ENCODE measurements around the gene PTPN12. TPM values are rescaled to one million over a fixed set of nuclear protein-coding genes. Genes with fewer than 3 reads are reported as not detected.

PTPN12 gene
- polyA plus RNA-seq, 1 donor from 2014 or later: 49.5 TPM

- no peak overlapping the region for H3K4me3 ChIP-seq (ENCODE audit: low read length)
- H3F3A ChIP-seq (ENCODE audit: insufficient read depth, low read length, poor library complexity, severe bottlenecking): no peaks in the 10 kb centered on the region
- H3K36me3 ChIP-seq (ENCODE audit: insufficient read depth, low read length): no peaks in the 10 kb centered on the region
- H3K9ac ChIP-seq (ENCODE audit: low read length): no peak overlapping the region
- H3K27me3 ChIP-seq (ENCODE audit: insufficient read depth, low read depth, low read length): no peaks in the 10 kb centered on the region
- no peak overlapping the region for H2AFZ ChIP-seq (ENCODE audit: low read depth, low read length)
- no peaks in the 10 kb centered on the region for H4K20me1 ChIP-seq (ENCODE audit: insufficient read depth)
- no peaks in the 10 kb centered on the region for H3K9me3 ChIP-seq (ENCODE audit: low read length)
- no peak for TF ChIP-seq RAD21 (conservative IDR thresholded peaks at IDR 0.05)
- no peak for TF ChIP-seq CTCF (IDR thresholded peaks at IDR 0.05; ENCODE audit: poor library complexity, severe bottlenecking)
- TF ChIP-seq MXI1 (conservative IDR thresholded peaks at IDR 0.05; ENCODE audit: poor library complexity, severe bottlenecking): no peak
- no peak for TF ChIP-seq SMC3 (conservative IDR thresholded peaks at IDR 0.05; ENCODE audit: poor library complexity)
- TF ChIP-seq TAF1 (IDR thresholded peaks at IDR 0.05; ENCODE audit: low read depth): no peak
- no peak for TF ChIP-seq REST (IDR thresholded peaks at IDR 0.05; ENCODE audit: borderline replicate concordance)
- no peak for TF ChIP-seq EZH2 (IDR thresholded peaks at IDR 0.05; ENCODE audit: borderline replicate concordance, insufficient read depth, low read length, poor library complexity, severe bottlenecking)
- no peak for TF ChIP-seq POLR2AphosphoS5 (IDR thresholded peaks at IDR 0.05)
- TF ChIP-seq EP300 (conservative IDR thresholded peaks at IDR 0.05; ENCODE audit: poor library complexity, severe bottlenecking): no peak
- H3K79me2 ChIP-seq (replicated peaks; ENCODE audit: insufficient read depth, low read length): peaks cover 8% of the 10 kb centered on the region
- H3K27ac ChIP-seq (ENCODE audit: low read length): no peak overlapping the region
- no peak overlapping the region for H3K4me2 ChIP-seq (ENCODE audit: low read length)
- H3K9me2 ChIP-seq (ENCODE audit: insufficient read depth, low read length): no peaks in the 10 kb centered on the region
Measured at GRCh38 chr7:77576856-77577255, 39.8 kb downstream of the PTPN12 start.

- TF ChIP-seq MXI1 (conservative IDR thresholded peaks at IDR 0.05; ENCODE audit: poor library complexity, severe bottlenecking) (no peak), RAD21 (conservative IDR thresholded peaks at IDR 0.05) (no peak), SMC3 (conservative IDR thresholded peaks at IDR 0.05; ENCODE audit: poor library complexity) (no peak), EZH2 (IDR thresholded peaks at IDR 0.05; ENCODE audit: borderline replicate concordance, insufficient read depth, low read length, poor library complexity, severe bottlenecking) (no peak), REST (IDR thresholded peaks at IDR 0.05; ENCODE audit: borderline replicate concordance) (no peak), CTCF (IDR thresholded peaks at IDR 0.05; ENCODE audit: poor library complexity, severe bottlenecking) (no peak), EP300 (conservative IDR thresholded peaks at IDR 0.05; ENCODE audit: poor library complexity, severe bottlenecking) (no peak), POLR2AphosphoS5 (IDR thresholded peaks at IDR 0.05) (no peak), TAF1 (IDR thresholded peaks at IDR 0.05; ENCODE audit: low read depth) (no peak)
- H3K27ac ChIP-seq (ENCODE audit: low read length): no peak overlapping the region
- no peaks in the 10 kb centered on the region for H4K20me1 ChIP-seq (ENCODE audit: insufficient read depth)
- H3K9ac ChIP-seq (ENCODE audit: low read length): no peak overlapping the region
- no peaks in the 10 kb centered on the region for H3F3A ChIP-seq (ENCODE audit: insufficient read depth, low read length, poor library complexity, severe bottlenecking)
- H3K27me3 ChIP-seq (ENCODE audit: insufficient read depth, low read depth, low read length): no peaks in the 10 kb centered on the region
- no peak overlapping the region for H2AFZ ChIP-seq (ENCODE audit: low read depth, low read length)
- H3K9me3 ChIP-seq (ENCODE audit: low read length): no peaks in the 10 kb centered on the region
- H3K79me2 ChIP-seq (replicated peaks; ENCODE audit: insufficient read depth, low read length): peaks cover 8% of the 10 kb centered on the region
- no peak overlapping the region for H3K4me3 ChIP-seq (ENCODE audit: low read length)
- no peaks in the 10 kb centered on the region for H3K9me2 ChIP-seq (ENCODE audit: insufficient read depth, low read length)
- H3K4me2 ChIP-seq (ENCODE audit: low read length): no peak overlapping the region
- no peaks in the 10 kb centered on the region for H3K36me3 ChIP-seq (ENCODE audit: insufficient read depth, low read length)
Measured at GRCh38 chr7:77579797-77580196, 42.7 kb downstream of the PTPN12 start.

All from neural cell (in vitro differentiated cells).